ENCODE results near the gene CLEC9A.

DNA sequence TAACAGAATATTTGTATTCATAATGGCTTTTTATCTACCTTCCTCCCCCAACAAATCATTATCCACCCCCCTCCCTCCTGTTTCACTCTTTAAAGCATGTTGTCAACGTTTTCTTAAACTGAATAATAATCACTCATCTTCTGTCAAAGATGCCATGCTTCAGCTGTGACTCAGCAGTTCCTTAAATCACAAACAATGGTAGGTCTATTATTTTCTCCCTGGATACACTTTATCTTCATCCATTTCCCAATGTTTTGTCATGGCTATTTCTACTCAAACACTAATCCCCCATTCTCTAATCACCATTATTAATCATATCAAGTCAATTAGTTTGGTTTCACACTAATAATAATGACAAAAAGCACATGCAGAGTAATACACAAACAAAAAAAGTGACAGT lies 13.6 kb upstream of the CLEC9A start:
- TF ChIP-seq SIN3B (IDR thresholded peaks at IDR 0.05; ENCODE audit: low read depth) (no peak), EP300 (IDR thresholded peaks at IDR 0.05; ENCODE audit: low read length) (no peak), ERF (CRISPR knock-in tag; IDR thresholded peaks at IDR 0.05) (no peak), NFATC3 (IDR thresholded peaks at IDR 0.05) (no peak)
- TF ChIP-seq, protein P1, sequence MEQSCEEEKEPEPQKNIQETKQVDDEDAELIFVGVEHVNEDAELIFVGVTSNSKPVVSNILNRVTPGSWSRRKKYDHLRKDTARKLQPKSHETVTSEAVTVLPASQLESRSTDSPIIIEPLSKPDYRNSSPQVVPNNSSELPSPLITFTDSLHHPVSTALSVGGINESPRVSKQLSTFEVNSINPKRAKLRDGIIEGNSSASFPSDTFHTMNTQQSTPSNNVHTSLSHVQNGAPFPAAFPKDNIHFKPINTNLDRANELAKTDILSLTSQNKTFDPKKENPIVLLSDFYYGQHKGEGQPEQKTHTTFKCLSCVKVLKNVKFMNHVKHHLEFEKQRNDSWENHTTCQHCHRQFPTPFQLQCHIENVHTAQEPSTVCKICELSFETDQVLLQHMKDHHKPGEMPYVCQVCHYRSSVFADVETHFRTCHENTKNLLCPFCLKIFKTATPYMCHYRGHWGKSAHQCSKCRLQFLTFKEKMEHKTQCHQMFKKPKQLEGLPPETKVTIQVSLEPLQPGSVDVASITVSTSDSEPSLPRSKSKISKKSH (CRISPR knock-in tag; IDR thresholded peaks at IDR 0.05) = no peak
